ENCODE results near the gene AHNAK2.
"Not testable (repeated sequence)": the region's sequence is repeated elsewhere in the genome, so short reads cannot be mapped to it uniquely, and the experiment has no call there.

AHNAK2 gene

GRCh38 chr14:104895207-104895785 lies 82.9 kb downstream of the AHNAK2 start:
- no peak for DNase-seq

GRCh38 chr14:104894331-104895206 lies 83.6 kb downstream of the AHNAK2 start:
- DNase-seq, result no peak

GRCh38 chr14:104893435-104894207 lies 84.6 kb downstream of the AHNAK2 start:
- DNase-seq, result no peak

GRCh38 chr14:104892531-104893434 lies 85.4 kb downstream of the AHNAK2 start:
- DNase-seq, result no peak

GRCh38 chr14:104891664-104892530 lies 86.3 kb downstream of the AHNAK2 start:
- no peak for DNase-seq

GRCh38 chr14:104891121-104891551 lies 87.0 kb downstream of the AHNAK2 start:
- no peak for DNase-seq

GRCh38 chr14:104890292-104890691 lies 87.9 kb downstream of the AHNAK2 start:
- not testable (repeated sequence) for DNase-seq

GRCh38 chr14:104889375-104889757 lies 88.8 kb downstream of the AHNAK2 start:
- DNase-seq, result no peak

- no peak for DNase-seq
These were observed 89.4 kb downstream of the AHNAK2 start for GRCh38 chr14:104888489-104889374.

GRCh38 chr14:104887623-104888488 lies 90.3 kb downstream of the AHNAK2 start:
- no peak for DNase-seq
